SU-DHL-6 (cell line): ENCODE measurements around the gene TERC.

Source experiments
- H2AFZ ChIP-seq: fragments of 200-600 bp; sonication (generic); 2 replicates; pipeline ENCODE4 v1.6.1; 2014; ENCODE audit warnings: low read depth, mild to moderate bottlenecking, moderate library complexity, mixed read lengths, antibody characterized with exemption, low read length; ENCODE audit not compliant: severe bottlenecking
- H3F3A ChIP-seq: fragments of 200-600 bp; shearing (Covaris generic); 2 replicates; pipeline ENCODE4 v1.6.0; 2016; ENCODE audit warnings: antibody characterized with exemption, mild to moderate bottlenecking; ENCODE audit not compliant: insufficient read depth
- H3K27ac ChIP-seq: fragments of 200-600 bp; sonication (generic); 2 replicates; pipeline ENCODE4 v1.5.1; 2016; ENCODE audit warnings: low read depth, mild to moderate bottlenecking, low read length, moderate library complexity, mixed read lengths
- H3K27me3 ChIP-seq: fragments of 200-600 bp; sonication (generic), shearing (Covaris generic); 2 replicates; pipeline ENCODE4 v1.6.0; 2014; ENCODE audit warnings: mild to moderate bottlenecking, low read length
- H3K36me3 ChIP-seq: fragments of 200-600 bp; sonication (generic); 2 replicates; pipeline ENCODE4 v1.6.1; 2014; ENCODE audit warnings: mild to moderate bottlenecking, low read length, mixed read lengths
- H3K4me2 ChIP-seq: fragments of 300-600, 200-600 bp; shearing (Covaris generic), sonication (generic); 2 replicates; pipeline ENCODE4 v1.6.0; 2014; ENCODE audit warnings: low read length, low read depth, mild to moderate bottlenecking; ENCODE audit not compliant: poor library complexity, severe bottlenecking
- H3K4me3 ChIP-seq: fragments of 200-600 bp; sonication (generic); 2 replicates; pipeline ENCODE4 v1.5.1; 2014; ENCODE audit warnings: antibody characterized with exemption, low read length, mild to moderate bottlenecking, mixed read lengths; ENCODE audit not compliant: insufficient read depth, poor library complexity, severe bottlenecking
- H3K79me2 ChIP-seq: fragments of 200-600 bp; sonication (generic); 2 replicates; pipeline ENCODE4 v1.6.1; 2014; ENCODE audit warnings: mild to moderate bottlenecking, low read length, moderate library complexity; ENCODE audit not compliant: insufficient read depth
- H3K9ac ChIP-seq: fragments of 200-600 bp; sonication (generic); 2 replicates; pipeline ENCODE4 v1.7.0; 2014; ENCODE audit warnings: mild to moderate bottlenecking, low read length
- H3K9me2 ChIP-seq: fragments of 200-600 bp; sonication (generic); replicated peaks from 2 replicates; pipeline ENCODE4 v1.6.1; 2014; ENCODE audit warnings: low read length; ENCODE audit not compliant: insufficient read depth
- H3K9me3 ChIP-seq: fragments of 200-600 bp; sonication (generic); 2 replicates; pipeline ENCODE4 v1.6.1; 2014; ENCODE audit warnings: low read length, mixed read lengths; ENCODE audit not compliant: insufficient read depth
- H4K20me1 ChIP-seq: fragments of 200-600 bp; sonication (generic); 2 replicates; pipeline ENCODE4 v1.6.1; 2014; ENCODE audit warnings: low read depth, mild to moderate bottlenecking, antibody characterized with exemption, low read length, moderate library complexity, mixed read lengths
- CTCF ChIP-seq: fragments of 200-600 bp; sonication (generic); IDR thresholded peaks from one replicate; pipeline ENCODE4 v1.5.1; 2017; ENCODE audit warnings: antibody characterized with exemption, mild to moderate bottlenecking, low read length, moderate library complexity; ENCODE audit not compliant: insufficient read depth, poor library complexity, severe bottlenecking
- EZH2phosphoT487 ChIP-seq: fragments of 200-600 bp; sonication (generic), shearing (Covaris generic); conservative IDR thresholded peaks from 2 replicates; pipeline ENCODE4 v1.6.1; 2018; ENCODE audit warnings: mild to moderate bottlenecking, antibody characterized with exemption, low read length, moderate library complexity, mixed read lengths

TERC gene

GRCh38 chr3:169790219-169790618, 25.4 kb upstream of the TERC start:
- TF ChIP-seq CTCF (no peak), EZH2phosphoT487 (no peak)
- Histone ChIP-seq H3K4me2 (no peak overlapping the region), H3K4me3 (no peak overlapping the region), H3K27ac (no peak overlapping the region), H2AFZ (no peak overlapping the region), H4K20me1 (no peaks in the 10 kb centered on the region), H3K27me3 (no peaks in the 10 kb centered on the region), H3K9ac (no peak overlapping the region), H3K9me2 (no peaks in the 10 kb centered on the region), H3K79me2 (no peaks in the 10 kb centered on the region), H3K36me3 (peaks cover 43% of the 10 kb centered on the region), H3K9me3 (no peaks in the 10 kb centered on the region), H3F3A (peaks cover 13% of the 10 kb centered on the region; the same call in 1 of the 2 replicates)

GRCh38 chr3:169787791-169788190, 22.9 kb upstream of the TERC start:
- Histone ChIP-seq H3K9me2 (no peaks in the 10 kb centered on the region), H2AFZ (no peak overlapping the region), H3F3A (peaks cover 7% of the 10 kb centered on the region; the same call in 1 of the 2 replicates), H3K9ac (no peak overlapping the region), H4K20me1 (no peaks in the 10 kb centered on the region), H3K4me3 (no peak overlapping the region), H3K9me3 (no peaks in the 10 kb centered on the region), H3K79me2 (no peaks in the 10 kb centered on the region), H3K27me3 (no peaks in the 10 kb centered on the region), H3K27ac (no peak overlapping the region), H3K4me2 (no peak overlapping the region), H3K36me3 (peaks cover 64% of the 10 kb centered on the region)
- TF ChIP-seq EZH2phosphoT487 (no peak), CTCF (no peak)

- Histone ChIP-seq H3K27ac (no peak overlapping the region), H3K9me3 (no peaks in the 10 kb centered on the region), H3K4me3 (no peak overlapping the region), H3K9ac (no peak overlapping the region), H3K27me3 (no peaks in the 10 kb centered on the region), H4K20me1 (no peaks in the 10 kb centered on the region), H3K4me2 (no peak overlapping the region), H3K36me3 (peaks cover 68% of the 10 kb centered on the region), H3F3A (peaks cover 7% of the 10 kb centered on the region; the same call in 1 of the 2 replicates), H3K9me2 (no peaks in the 10 kb centered on the region), H2AFZ (no peak overlapping the region), H3K79me2 (no peaks in the 10 kb centered on the region)
- no peak for TF ChIP-seq EZH2phosphoT487
- no peak for TF ChIP-seq CTCF
Observed at GRCh38 chr3:169787120-169787519, 22.3 kb upstream of the TERC start.
